Subcutaneous adipose tissue (tissue), 4 donors: ENCODE results near the gene ADGRG1. TPM values are rescaled to one million over a fixed set of nuclear protein-coding genes. Genes with fewer than 3 reads are reported as not detected.

ENCODE experiments used
- total RNA-seq, 4 donors: library from RNA; depleted of rRNA; stranded (reverse); fragments of >200 nt; gene quantifications; one replicate each; pipeline ENCODE4 v1.1.0, GENCODE V29; 2016
- TF ChIP-seq, protein P1 (sequence below): fragments of 450-650 bp; IDR thresholded peaks from one replicate; pipeline ENCODE4 v1.5.1; 2016; ENCODE audit warnings: low read depth, mild to moderate bottlenecking, control low read depth, antibody characterized with exemption, moderate library complexity

ADGRG1 gene
- total RNA-seq, 4 donors from 2014 or later, result 10.0 to 92.5 (median 21.2) TPM

DNA sequence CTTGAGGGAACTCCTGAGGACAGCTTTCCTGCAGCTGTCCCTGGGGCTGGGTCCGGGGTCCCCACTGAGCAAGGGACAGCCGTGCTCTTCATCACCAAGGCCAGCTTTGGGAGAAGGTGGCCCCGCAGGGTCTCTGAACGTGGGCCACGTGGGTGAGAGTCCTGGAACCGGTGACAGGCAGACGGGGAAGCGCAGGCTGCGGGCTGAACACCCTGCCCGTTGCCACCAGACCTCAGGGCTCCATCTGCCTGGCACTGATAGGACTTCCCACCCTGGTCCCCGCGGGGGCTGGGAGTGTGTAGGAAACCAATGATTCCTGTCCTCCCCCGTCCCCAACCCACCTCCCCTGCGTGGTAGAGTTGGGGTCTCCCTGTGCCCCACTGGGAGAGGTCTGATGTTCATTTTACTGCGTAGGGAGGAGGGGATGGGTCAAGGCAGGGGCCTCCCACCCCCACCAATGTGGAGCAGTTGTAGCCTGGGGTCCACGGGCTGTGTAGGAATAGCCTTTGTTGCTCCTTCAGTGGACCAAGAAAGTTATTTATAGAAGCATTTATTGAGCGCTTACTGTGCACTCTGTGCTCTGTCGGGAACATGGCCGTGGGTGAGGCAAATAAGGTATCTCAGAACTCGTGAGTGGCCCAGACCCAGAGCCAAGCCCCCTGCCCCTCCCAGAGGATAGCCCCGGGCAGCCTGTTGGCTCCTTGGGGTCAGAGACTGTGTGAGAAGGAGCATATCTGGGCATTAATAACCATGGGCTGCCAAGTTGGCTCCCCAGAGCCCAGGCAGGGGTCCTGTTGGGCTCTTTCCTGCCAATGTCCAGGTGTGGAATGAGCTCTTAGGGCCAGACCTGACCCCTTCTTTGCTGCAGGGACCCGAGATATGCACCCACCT, 1.3 kb downstream of the ADGRG1 start:
- TF ChIP-seq, protein P1, sequence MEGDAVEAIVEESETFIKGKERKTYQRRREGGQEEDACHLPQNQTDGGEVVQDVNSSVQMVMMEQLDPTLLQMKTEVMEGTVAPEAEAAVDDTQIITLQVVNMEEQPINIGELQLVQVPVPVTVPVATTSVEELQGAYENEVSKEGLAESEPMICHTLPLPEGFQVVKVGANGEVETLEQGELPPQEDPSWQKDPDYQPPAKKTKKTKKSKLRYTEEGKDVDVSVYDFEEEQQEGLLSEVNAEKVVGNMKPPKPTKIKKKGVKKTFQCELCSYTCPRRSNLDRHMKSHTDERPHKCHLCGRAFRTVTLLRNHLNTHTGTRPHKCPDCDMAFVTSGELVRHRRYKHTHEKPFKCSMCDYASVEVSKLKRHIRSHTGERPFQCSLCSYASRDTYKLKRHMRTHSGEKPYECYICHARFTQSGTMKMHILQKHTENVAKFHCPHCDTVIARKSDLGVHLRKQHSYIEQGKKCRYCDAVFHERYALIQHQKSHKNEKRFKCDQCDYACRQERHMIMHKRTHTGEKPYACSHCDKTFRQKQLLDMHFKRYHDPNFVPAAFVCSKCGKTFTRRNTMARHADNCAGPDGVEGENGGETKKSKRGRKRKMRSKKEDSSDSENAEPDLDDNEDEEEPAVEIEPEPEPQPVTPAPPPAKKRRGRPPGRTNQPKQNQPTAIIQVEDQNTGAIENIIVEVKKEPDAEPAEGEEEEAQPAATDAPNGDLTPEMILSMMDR, result no peak

DNA sequence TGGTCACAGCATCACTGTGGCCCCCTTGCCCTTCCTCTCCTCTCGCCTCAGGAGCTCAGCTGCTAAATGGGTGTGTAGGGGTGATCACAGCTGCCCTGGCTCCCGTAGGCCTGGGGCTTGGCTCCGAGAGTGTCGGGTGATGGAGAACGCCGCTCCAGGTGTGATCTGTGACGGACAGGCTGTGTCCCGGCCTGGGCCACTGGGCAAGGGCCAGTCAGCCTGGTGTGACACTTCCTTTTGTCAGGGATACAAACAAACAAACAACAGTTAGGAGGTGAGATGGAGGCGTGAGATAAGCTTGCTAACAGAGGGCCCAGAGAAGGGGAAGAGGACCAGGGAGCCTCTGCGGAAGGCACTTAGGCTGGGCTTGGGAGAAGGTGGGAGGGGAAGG, 2.0 kb downstream of the ADGRG1 start:
- TF ChIP-seq, protein P1, result no peak

DNA sequence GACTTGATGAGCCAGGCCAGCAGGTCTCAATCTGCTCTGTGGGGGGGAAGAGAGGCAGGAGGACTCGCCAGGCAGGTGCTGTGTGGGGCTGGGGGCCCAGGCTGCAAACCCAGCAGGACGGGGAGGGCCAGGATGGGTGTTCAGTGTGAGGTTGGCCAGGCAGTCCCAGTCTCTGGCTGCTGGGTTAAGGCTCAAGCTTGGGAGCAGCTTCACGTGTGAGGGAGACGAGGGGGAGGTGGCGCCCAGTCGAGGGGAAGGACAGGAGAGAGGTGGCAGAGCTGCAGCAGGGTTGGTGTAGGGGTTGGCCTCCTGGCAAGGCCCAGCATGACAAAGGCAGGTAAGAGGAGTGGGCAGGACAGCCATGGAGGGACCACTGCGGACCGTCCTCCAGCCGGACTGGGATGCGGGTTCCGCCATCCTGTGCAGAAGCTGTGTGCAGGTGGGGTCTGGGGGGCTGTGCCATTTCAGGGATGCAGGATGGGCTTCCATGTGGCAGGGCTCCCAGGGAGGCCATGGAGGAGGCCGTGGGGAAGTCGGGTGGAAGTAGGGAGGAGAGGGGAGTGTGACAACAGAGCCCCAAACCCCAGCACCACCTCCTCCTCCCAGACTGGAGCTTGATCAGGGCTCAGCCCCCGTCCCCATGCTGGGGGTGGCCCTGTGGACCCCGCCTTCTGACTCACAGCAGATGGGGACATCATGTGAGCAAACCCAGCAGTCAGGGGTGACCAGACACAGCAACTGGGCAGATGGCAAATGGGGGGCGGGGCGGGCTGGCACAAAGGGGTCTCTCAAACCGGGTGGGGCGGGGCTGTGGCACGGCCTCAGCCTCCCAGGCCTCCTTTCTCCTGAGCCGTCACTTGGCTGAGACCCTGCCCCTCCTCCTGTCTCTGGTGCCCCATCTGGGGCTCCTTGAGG, 2.8 kb downstream of the ADGRG1 start:
- TF ChIP-seq, protein P1, result no peak

DNA sequence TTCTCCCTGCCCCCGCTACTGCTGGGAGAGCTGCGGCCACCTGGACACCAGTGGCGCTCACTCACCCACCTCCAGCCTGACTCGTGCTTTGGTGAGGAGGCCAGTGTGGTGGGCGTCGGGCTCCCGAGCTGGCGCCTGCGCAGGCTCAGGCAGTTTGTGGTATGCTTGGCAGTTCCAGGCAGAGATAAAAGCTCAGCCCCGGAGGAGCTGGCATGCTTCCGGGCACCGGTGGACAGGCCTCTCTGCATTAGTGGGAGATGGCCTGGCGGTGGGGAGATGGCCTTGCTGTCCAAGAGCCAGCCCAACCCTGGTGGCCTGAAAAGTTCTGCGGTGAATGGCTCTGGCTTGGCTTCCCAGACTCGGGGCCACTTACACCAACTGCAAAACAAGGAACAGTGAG, 4.1 kb downstream of the ADGRG1 start:
- TF ChIP-seq, protein P1, result no peak

DNA sequence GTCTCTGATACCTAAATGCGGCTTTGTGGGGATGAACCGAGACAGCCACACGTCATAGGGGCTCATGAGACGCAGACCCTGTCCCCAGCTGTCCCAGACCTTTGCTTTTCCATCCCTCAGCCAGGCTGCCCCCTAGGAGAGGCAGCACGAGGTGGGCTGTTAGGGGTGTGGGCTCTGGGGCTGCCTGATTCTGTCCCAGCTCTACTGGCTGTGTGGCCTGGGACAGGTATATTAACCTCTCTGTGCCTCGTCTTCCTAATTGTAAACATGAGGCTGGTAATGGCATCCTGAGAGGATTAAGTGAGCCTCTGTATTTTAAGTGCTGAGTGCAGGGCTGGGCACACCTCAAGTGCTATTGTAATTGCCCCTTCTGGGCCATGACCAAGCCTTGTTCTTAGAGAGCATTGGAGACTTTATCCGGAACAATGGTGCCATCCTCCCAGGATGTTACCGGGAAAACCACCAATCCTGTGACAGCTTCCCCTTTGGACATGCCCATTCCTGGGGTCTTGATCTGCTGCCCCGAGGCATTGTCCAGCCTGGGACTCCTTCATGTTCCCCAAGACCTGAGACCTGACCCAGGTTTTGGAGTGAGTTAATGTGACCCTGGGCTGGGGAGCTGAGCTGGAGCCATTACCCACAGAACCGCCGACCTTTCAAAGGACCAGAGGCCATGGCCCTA, 5.1 kb downstream of the ADGRG1 start:
- TF ChIP-seq, protein P1, result no peak

DNA sequence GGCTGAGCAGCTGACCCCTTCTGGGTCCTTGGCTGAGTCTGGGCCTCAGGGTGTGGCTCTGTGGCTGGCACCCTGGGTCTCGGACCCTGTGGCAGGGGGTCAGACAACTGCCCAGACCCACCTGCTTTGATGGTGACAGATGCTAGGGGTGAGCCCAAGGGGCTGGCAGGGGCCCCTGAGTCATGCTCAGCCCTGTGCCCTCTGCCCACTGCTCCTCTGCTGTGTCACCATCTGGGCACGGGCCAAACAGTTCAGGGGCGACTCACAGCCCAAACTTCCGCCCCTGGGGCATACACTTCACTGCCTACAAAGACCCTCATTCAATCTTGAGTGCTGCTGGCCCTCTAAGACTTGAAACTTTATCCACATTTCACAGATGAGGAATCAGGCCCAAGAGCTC, 5.7 kb downstream of the ADGRG1 start:
- TF ChIP-seq, protein P1, result no peak
